Endothelial cell of umbilical vein (primary cell): ENCODE results near the gene FOXP1. TPM values are rescaled to one million over a fixed set of nuclear protein-coding genes. Genes with fewer than 3 reads are reported as not detected.

Source experiments
- BruUV-seq: library from RNA; stranded (reverse); fragments of 400-500 nt; replicated peaks from 2 replicates; lab custom pipeline; 2021; lab: Mats Ljungman, UMichigan
- CTCF ChIA-PET: fragments of 300-600, 350-600 bp; sonication (Branson Sonifier 250); formaldehyde crosslinking; loops from one replicate; lab custom pipeline; 2021; ENCODE audit warnings: antibody characterized with exemption, inconsistent platforms; lab: Charles Lee
- POLR2A ChIA-PET: fragments of 300-600, 350-600 bp; sonication (Branson Sonifier 250); formaldehyde crosslinking; loops from one replicate; lab custom pipeline; 2021; ENCODE audit warnings: antibody characterized with exemption, inconsistent platforms; lab: Charles Lee
- DNase-seq: peaks from one replicate; pipeline ENCODE4 v3.0.0-alpha.2; 2011; ENCODE audit warnings: low read depth, low spot score
- FAIRE-seq: peaks from 2 replicates; lab custom pipeline; 2011; peaks lifted over from hg19 to GRCh38; lab: Jason Lieb, UNC
- H2AFZ ChIP-seq: 2 replicates; pipeline ENCODE4 v1.6.0; 2012; ENCODE audit warnings: low read depth, low read length, control low read depth, inconsistent platforms
- H3K27ac ChIP-seq: 2 replicates; pipeline ENCODE4 v1.5.1; 2011; ENCODE audit warnings: low read depth, mild to moderate bottlenecking, control low read depth, low read length, moderate library complexity; ENCODE audit not compliant: insufficient read depth
- H3K27me3 ChIP-seq, 2 experiments: 2 replicates each; pipeline versions ENCODE4 v1.6.0 to v1.6.1; 2011; ENCODE audit warnings: low read length in 2 of 2, mixed read lengths in 1 of 2; ENCODE audit not compliant: control insufficient read depth in 2 of 2, insufficient read depth in 2 of 2
- H3K36me3 ChIP-seq, 2 experiments: 2 replicates in 1 of 2; 3 replicates in 1 of 2; pipeline ENCODE4 v1.5.1; 2011; ENCODE audit warnings: low read length in 2 of 2, mild to moderate bottlenecking in 1 of 2, moderate library complexity in 1 of 2; ENCODE audit not compliant: control insufficient read depth in 2 of 2, insufficient read depth in 2 of 2; ENCODE audit errors: extremely low read depth in 1 of 2
- H3K4me1 ChIP-seq: 3 replicates; pipeline ENCODE4 v1.5.1; 2011; ENCODE audit warnings: mild to moderate bottlenecking, low read length; ENCODE audit not compliant: control insufficient read depth, insufficient read depth; ENCODE audit errors: extremely low read depth
- H3K4me2 ChIP-seq: 2 replicates; pipeline ENCODE4 v1.6.1; 2011; ENCODE audit warnings: low read length, control low read depth, mixed read lengths; ENCODE audit not compliant: insufficient read depth
- H3K4me3 ChIP-seq, 3 experiments: fragments of 200-600 bp in 1 of 3; sonication (generic), shearing (Covaris generic) in 1 of 3; replicated peaks in 1 of 3; 2 replicates each; pipeline ENCODE4 v1.5.1; 2011 to 2016; ENCODE audit warnings: control low read depth in 3 of 3, low read length in 3 of 3, mild to moderate bottlenecking in 2 of 3, inconsistent platforms in 1 of 3, low read depth in 1 of 3, moderate library complexity in 1 of 3; ENCODE audit not compliant: insufficient read depth in 1 of 3
- H3K79me2 ChIP-seq: 2 replicates; pipeline ENCODE4 v1.6.0; 2012; ENCODE audit warnings: low read length, inconsistent platforms; ENCODE audit not compliant: control insufficient read depth, insufficient read depth
- H3K9ac ChIP-seq: replicated peaks from 2 replicates; pipeline ENCODE3; 2011; ENCODE audit warnings: low read length, control low read depth; ENCODE audit not compliant: insufficient read depth; ENCODE audit errors: extremely low read depth
- H3K9me1 ChIP-seq: replicated peaks from 3 replicates; pipeline ENCODE4 v1.6.0; 2011; ENCODE audit warnings: mild to moderate bottlenecking, low read length; ENCODE audit not compliant: control insufficient read depth, insufficient read depth; ENCODE audit errors: extremely low read depth
- H3K9me3 ChIP-seq: replicated peaks from 2 replicates; pipeline ENCODE4 v1.5.1; 2012; ENCODE audit warnings: low read length, inconsistent platforms; ENCODE audit not compliant: control insufficient read depth, insufficient read depth
- H4K20me1 ChIP-seq: replicated peaks from 2 replicates; pipeline ENCODE3; 2011; ENCODE audit warnings: mild to moderate bottlenecking, low read length; ENCODE audit not compliant: control insufficient read depth, insufficient read depth; ENCODE audit errors: extremely low read depth
- CTCF ChIP-seq, 2 donors: IDR thresholded peaks; 1 replicate in 1 of 2; 2 replicates in 1 of 2; pipeline ENCODE4 v1.5.1; 2011; ENCODE audit warnings: low read length in 2 of 2, mild to moderate bottlenecking in 2 of 2, moderate library complexity in 2 of 2, control low read depth in 1 of 2, inconsistent platforms in 1 of 2, low read depth in 1 of 2; ENCODE audit not compliant: insufficient read depth in 1 of 2; ENCODE audit errors: extremely low read depth in 1 of 2
- EZH2 ChIP-seq: IDR thresholded peaks from 2 replicates; pipeline ENCODE4 v1.6.1; 2012; ENCODE audit warnings: borderline replicate concordance, low read depth, mild to moderate bottlenecking, moderate library complexity, low read length, inconsistent platforms; ENCODE audit not compliant: severe bottlenecking
- FOS ChIP-seq: IDR thresholded peaks from 2 replicates; pipeline ENCODE4 v1.6.1; 2011; ENCODE audit warnings: mild to moderate bottlenecking, low read length, moderate library complexity, borderline replicate concordance; ENCODE audit not compliant: insufficient read depth
- GATA2 ChIP-seq: IDR thresholded peaks from 2 replicates; pipeline ENCODE4 v1.7.0; 2011; ENCODE audit warnings: low read depth, mild to moderate bottlenecking, moderate library complexity, mixed read lengths, low read length; ENCODE audit not compliant: insufficient read length, insufficient read depth
- JUN ChIP-seq: IDR thresholded peaks from 2 replicates; pipeline ENCODE4 v1.6.1; 2011; ENCODE audit warnings: borderline replicate concordance, low read depth; ENCODE audit not compliant: insufficient read length, insufficient read depth
- MAX ChIP-seq: IDR thresholded peaks from 2 replicates; pipeline ENCODE4 v1.6.1; 2011; ENCODE audit not compliant: insufficient read depth, insufficient read length
- MYC ChIP-seq: IDR thresholded peaks from one replicate; pipeline ENCODE4 v1.6.1; 2011; ENCODE audit warnings: mild to moderate bottlenecking, low read depth, low read length
- POLR2A ChIP-seq: IDR thresholded peaks from 2 replicates; pipeline ENCODE4 v1.6.1; 2012; ENCODE audit warnings: low read depth, mild to moderate bottlenecking, control low read depth, low read length
- POLR2AphosphoS5 ChIP-seq: IDR thresholded peaks from 2 replicates; pipeline ENCODE4 v1.6.1; 2012; ENCODE audit warnings: low read depth, mild to moderate bottlenecking, control low read depth, low read length, moderate library complexity; ENCODE audit not compliant: insufficient read depth
- dilution Hi-C: fragments of 300-500 bp; cut with MboI; formaldehyde crosslinking; loops from one replicate; pipeline ENCODE4 v1.15.0; 2019; ENCODE audit warnings: low sequenced_read_pairs; ENCODE audit not compliant: extremely low pct_ligation_motif_present
- intact Hi-C: fragments of 100-400 bp; cut with micrococcal nuclease; formaldehyde crosslinking; loops from one replicate; pipeline ENCODE4 v1.10.0; 2022
- polyA plus RNA-seq, 4 experiments: library from polyadenylated mRNA; depleted of rRNA in 3 of 4; stranded (reverse) in 3 of 4; unstranded in 1 of 4; fragments of >200 nt; gene quantifications; 2 replicates each; pipeline versions ENCODE4 v1.2.1 to v1.2.3, GENCODE V29; 2011 to 2012; ENCODE audit warnings: missing spikeins in 1 of 4
- total RNA-seq: library from RNA; stranded (reverse); gene quantifications from 2 replicates; pipeline ENCODE4 v1.2.3, GENCODE V29; 2021

FOXP1 gene
- total and polyA plus RNA-seq, 2 donors (not counting 3 experiments of a cell fraction or from before 2014, with no cell fraction given), result 41.0 to 107 TPM

DNA sequence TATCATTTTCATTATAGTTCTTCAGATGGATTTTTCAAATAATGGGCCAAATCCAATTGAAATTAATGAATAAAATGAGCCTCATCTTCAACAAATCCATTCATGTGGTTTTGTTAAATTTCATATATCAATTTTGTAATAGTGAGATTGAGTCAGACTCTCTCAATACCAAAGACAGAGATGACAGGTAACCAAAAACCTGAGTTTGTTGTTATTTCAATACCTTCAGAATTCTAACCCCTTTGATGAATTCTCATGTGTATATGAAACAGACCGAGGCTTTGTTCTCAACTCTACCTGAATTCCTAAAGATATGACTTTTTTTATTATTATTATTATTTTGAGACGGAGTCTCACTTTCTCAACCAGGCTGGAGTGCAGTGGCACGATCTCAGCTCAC lies 92.8 kb downstream of the FOXP1 start:
- H3K4me3 ChIP-seq, result no peak overlapping the region
- no peak for TF ChIP-seq GATA2
- no peak for TF ChIP-seq POLR2A
- TF ChIP-seq CTCF (IDR thresholded peaks at IDR 0.05; ENCODE audit: extremely low read depth in 1 of 2, insufficient read depth in 1 of 2, low read depth in 1 of 2, low read length in 2 of 2), result no peak
- no peak for TF ChIP-seq EZH2
- TF ChIP-seq MAX, result no peak
- no peak for TF ChIP-seq MYC
- no peak for TF ChIP-seq FOS
- TF ChIP-seq POLR2AphosphoS5, result no peak
- no peak for TF ChIP-seq JUN
- no peak overlapping the region for H3K4me2 ChIP-seq
- no peak for FAIRE-seq
- H3K27me3 ChIP-seq, result no peaks in the 10 kb centered on the region
- no peaks in the 10 kb centered on the region for H4K20me1 ChIP-seq
- H3K9ac ChIP-seq, result no peak overlapping the region
- peaks cover 0 to 2% of the 10 kb centered on the region in 2 experiments for H3K36me3 ChIP-seq
- H3K4me1 ChIP-seq, result no peaks in the 10 kb centered on the region
- no peaks in the 10 kb centered on the region for H3K9me3 ChIP-seq
- CTCF ChIA-PET, result no interaction called here
- H3K79me2 ChIP-seq, result no peaks in the 10 kb centered on the region
- POLR2A ChIA-PET, result no interaction called here
- dilution Hi-C loops, result no loop called here
- DNase-seq, result no peak
- intact Hi-C loops, result no loop called here
- BruUV-seq, result no TSS peak
- H2AFZ ChIP-seq, result no peak overlapping the region
- no peak overlapping the region for H3K27ac ChIP-seq
- no peaks in the 10 kb centered on the region for H3K9me1 ChIP-seq
